GM19193 (cell line): ENCODE data around the gene THUMPD2.

Source experiments
- POLR2A ChIP-seq: IDR thresholded peaks from 4 replicates; pipeline ENCODE4 v1.6.1; 2011; ENCODE audit not compliant: insufficient read depth, insufficient read length; ENCODE audit errors: extremely low read depth

Gene THUMPD2, protein sequence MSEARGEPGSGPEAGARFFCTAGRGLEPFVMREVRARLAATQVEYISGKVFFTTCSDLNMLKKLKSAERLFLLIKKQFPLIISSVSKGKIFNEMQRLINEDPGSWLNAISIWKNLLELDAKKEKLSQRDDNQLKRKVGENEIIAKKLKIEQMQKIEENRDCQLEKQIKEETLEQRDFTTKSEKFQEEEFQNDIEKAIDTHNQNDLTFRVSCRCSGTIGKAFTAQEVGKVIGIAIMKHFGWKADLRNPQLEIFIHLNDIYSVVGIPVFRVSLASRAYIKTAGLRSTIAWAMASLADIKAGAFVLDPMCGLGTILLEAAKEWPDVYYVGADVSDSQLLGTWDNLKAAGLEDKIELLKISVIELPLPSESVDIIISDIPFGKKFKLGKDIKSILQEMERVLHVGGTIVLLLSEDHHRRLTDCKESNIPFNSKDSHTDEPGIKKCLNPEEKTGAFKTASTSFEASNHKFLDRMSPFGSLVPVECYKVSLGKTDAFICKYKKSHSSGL

DNA sequence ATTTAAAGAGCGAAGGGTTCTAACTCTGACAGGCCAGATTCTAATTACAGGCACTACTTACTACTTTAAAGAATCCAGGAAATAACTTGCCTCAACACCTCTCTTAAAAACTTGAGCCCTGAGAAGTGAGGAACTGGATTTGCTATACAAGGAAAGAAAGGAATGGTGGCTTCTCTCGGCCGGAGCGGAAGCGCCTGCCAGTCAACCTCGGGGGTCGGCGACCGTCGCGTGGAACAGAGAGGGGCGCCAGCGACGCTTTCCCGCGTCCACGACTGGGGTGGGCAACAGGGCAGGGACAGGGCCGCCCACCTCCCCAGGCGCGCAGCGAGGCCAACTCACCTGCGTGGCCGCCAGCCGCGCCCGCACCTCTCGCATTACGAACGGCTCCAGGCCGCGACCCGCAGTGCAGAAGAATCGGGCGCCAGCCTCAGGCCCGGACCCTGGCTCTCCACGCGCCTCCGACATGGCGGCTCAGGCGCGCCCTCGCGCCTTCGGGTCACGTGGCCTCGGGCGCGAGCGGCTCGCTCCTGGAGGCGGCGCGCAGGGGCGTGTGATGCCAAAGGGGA is at the start of gene THUMPD2:
Gene THUMPD2 (minus strand): TSS at position 484 of the 566 bp plus-strand sequence. CDS start 19 bp downstream, at position 465.
- peak; percentile 92 for TF ChIP-seq POLR2A

DNA sequence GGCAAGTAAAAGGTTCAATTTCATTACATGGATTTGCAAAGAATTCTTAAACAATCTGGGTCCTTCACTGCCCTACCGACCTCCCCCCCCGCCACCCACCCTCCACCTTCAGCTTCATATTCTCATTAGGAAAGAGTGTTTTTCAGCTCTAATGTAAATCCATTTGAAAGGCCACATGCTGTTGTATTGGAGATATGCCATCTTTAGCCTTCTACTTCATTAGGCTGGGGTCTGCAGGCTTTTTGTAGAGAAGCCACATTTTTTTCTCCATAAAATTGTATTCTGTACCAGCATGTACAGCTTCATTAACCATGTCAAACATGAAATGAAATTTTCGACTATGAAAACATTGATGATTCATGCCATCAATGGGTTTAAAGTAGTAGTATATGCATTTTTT is 42.8 kb upstream of the THUMPD2 start:
- TF ChIP-seq POLR2A: no peak

DNA sequence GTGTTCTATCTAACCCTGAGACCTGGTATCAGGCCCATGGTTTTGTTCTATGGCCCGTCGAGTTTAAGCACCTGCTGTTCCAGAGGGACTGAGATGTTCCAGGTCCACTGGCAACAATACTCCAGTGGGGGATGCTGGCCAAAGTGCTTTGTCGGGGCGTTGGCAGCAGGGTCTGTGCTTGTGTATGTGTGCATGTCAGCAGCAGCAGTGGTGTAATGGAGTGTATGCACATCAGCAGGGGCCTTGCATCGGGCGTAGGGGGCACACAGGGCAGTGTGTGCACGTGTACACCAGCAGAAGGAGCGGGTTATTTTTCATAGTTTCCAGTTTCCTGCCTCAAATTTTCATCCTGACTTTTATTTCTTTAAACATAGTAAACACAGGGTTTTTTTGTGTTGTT is 37.8 kb upstream of the THUMPD2 start:
- TF ChIP-seq POLR2A: no peak

DNA sequence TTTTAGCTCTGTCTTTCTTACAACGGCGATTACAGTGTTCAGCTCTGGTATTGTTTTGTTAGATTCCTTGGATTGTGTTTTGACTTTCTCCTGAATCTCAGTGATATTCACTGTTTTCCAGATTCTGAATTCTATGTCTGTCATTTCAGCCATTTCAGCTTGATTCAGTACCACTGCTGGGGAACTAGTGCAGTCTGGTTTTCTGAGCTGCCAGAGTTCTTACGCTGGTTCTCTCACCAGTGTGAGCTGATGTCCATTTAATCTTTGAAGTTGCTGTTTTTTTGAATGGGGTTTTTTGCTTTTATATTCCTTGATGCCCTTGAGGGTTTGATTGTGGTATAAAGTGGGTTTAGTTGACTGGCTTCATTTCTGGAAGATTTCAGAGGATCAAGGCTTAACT is 37.4 kb upstream of the THUMPD2 start:
- TF ChIP-seq POLR2A: no peak

DNA sequence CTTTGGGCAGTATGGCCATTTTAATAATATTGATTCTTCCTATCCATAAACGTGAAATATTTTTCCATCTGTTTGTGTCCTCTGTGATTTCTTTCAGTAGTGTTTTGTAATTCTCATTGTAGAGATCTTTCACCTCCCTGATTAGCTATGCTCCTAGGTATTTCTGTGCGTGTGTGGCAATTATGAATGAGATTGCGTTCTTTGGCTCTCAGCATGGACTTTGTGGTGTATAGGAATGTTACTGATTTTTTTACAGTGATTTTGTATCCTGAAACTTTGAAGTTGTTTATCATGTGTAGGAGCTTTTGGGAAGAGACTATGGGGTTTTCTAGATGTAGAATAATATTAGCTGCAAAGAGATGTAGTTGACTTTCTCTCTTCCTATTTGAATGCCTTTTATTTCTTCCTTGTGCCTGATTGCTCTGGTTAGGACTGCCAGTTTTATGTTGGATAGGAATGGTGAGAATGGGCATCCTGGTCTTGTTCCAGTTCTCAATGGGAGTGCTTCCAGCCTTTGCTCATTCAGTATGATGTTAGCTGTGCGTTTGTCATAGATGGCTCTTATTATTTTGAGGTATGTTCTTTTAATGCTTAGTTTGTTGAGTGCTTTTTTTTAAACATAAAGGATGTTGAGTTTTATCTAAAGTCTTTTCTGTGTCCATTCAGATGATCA is 27.0 kb upstream of the THUMPD2 start:
- TF ChIP-seq POLR2A: no peak

DNA sequence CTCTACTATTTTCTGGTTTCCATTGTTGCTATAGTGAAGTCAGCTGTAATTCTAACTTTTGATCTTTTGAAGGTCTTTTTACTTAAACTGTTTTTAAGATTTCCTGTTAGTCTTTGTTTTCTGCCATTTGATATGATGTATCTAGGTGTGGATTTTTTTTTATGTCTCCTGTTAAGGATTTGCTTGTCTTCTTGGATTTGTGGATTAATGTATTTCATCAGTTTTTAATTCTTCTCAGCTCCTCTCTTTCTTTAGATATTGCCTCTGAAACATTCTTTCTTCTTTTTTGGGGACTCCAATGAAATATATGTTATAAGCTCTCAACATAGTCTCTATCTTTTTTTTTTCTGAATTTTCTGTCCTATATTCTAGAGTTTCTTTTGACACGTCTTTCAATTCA is 24.8 kb upstream of the THUMPD2 start:
- no peak for TF ChIP-seq POLR2A

DNA sequence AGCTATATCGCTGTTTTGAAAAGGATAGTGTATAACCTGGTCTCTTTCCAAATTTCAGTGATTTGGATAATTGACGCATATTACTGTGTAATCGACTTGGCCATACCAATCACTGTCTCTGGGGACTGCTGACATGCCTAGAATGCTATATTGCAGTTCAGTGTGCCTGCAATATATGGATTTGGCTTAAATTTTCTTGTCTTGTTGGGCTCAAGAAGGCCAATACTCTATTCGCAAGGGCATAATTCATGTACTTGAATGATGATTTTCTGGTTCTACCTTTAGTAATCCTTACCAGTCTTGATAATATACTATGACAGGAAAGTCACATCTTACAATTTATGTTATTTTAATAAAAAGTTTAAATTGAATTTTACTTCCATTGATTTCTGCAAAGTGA is 21.7 kb upstream of the THUMPD2 start:
- no peak for TF ChIP-seq POLR2A

DNA sequence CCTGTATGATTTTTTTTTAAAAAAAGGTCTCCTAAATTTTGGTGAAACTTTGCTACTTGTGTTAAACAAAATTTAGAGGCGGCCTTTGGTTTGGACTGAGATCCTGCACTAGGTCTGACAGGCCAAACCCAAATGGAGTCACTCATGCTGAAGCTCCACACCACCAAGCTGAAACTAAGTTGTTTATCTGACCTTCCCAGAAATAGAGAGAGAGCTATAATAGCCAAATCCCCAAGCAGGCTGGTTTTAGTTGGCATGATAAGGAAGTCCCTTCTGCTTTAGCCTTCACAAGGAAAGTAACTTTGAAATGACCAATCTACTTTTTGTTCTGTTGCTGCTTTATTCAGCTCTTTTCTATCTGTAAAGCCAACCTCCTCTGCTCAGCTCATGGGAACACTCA is 17.1 kb upstream of the THUMPD2 start:
- TF ChIP-seq POLR2A: no peak

DNA sequence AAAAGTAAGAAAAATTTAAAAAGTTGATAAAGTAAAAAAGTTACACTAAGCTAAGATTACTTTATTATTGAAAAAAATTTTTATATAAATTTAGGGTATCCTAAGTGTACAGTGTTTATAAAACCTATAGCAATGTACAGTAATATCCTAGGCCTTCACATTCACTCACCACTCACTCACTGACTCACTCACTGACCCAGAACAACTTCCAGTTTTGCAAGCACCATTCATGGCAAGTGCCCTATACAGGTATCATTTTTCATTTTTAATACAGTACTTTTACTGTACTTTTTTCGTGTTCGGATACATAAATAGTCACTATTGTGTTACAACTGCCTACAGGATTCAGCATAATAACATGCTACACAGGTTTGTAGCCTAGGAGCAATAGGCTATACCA is 8.9 kb upstream of the THUMPD2 start:
- no peak for TF ChIP-seq POLR2A

DNA sequence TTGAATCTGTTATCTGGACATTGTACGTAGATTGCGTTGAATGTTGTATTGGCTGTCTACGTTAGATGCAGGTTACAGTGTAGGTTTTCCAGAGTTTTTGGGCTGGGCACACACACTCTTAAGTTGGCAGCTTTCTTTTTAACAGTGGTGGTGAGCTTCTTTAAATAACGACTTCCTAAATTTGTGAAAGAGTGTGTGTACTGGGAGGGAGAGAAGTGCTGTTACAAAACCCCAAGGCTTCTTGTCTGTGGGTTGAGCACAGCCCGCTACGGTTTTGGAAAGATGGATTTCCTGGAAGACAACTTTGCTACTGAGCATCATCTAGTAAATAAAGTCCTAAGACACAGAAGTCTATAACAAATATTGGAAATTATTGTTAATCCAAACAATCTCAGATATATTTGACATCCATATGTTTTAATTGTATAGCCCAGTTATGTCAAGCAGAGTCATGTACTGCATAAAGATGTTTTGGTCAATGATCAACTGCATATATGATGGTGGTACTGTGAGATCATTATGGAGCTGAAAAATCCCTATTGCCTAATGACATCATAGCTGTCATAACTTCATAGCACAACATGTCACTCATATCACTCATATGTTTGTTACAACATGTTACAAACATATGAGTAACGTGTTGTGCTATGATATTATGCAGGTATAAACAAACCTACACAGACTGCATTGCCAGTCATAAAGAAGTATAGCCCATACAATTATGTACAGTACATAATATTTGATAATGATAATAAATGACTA is 7.9 kb upstream of the THUMPD2 start:
- no peak for TF ChIP-seq POLR2A

DNA sequence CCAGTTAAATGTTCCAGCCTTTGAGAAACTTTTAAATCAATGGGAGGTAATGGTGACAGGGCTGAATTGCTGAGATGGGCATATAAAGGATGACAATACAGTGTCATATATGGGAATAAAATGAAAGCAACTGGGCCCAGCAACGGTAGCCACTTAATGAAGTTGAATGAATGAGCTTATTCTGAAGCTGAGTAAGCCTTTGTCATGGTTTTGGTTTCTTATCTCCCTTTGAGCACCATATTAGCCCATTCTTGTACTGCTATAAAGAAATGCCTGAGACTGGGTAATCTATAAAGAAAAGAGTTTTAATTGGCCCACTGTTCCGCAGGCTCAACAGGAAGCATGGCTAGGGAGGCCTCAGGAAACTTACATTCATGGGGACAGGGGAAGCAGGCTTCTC is 3.5 kb upstream of the THUMPD2 start:
- TF ChIP-seq POLR2A: no peak

DNA sequence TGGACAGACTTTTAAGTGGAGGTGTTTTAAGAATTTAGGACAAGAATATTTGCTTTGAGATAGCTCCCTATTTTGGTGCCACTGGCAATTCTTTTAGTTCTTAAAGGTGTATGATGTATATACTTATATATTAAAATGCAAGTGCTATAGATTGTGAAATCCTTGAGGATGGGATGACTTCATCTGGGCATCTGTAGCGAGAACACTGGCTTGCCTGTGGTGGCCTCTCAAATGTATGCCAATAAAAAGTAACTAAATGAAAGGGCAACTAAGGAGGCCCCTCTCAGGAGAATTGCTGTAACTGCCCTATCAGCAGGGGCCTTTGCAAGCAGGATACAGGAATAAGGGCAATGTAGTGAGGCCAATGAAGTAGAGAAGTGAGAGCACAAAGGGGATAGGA is 2.6 kb upstream of the THUMPD2 start:
- no peak for TF ChIP-seq POLR2A

DNA sequence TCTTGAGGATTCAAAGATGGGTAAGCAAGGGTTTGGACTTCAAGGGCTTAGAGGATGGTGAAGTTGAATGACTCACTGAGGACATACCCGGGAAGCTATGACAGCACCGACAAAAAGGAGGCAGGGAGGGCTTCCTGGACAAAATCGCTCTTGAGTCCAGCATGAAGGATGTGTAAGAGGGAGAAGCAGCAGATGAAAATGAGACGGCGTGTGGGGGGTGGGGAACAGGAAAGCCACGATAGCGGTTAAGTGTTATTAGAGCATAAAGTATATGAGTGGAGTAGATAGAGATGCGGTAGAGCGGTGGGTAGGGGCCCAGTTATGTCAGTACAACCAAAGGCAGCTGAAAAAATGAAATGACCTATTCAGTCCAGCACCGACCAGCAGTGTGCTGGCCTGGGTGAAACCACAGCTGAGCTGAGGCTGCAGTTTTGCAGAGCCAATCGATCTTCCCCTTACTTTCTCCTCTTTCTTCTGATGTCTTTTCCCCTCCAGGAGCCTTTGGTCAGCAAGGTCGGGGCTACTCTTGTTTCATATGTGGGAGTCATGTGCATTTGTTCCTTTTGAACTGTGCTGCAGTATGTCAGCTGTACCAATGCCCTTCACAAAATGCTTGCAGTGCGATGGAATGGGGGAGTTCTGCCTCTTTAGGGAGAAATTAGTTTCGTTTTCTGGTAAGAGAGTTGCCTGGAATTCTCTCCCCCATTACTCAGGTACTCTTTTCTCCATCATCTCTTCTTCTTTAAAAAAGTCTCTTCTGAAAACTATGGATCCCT is 2.0 kb upstream of the THUMPD2 start:
- no peak for TF ChIP-seq POLR2A

DNA sequence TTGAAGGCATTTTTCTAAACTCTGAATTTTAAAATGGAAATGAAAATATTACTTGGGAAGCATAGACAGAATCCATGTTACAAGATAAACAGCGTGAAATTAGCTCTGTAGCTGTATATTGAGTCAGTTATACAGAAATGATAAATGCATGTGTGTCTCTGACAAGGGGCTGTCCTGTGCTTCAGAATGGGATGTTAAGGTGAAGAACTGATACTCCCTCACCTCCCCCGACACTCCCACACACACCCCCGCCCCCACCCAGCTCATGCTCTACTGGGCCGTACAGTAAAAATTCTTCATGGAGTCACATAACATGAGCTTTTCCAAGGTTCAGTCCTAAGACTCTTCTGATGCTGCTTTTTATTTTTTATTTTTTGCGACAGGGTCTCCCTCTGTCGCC is 869 bp upstream of the THUMPD2 start:
- TF ChIP-seq POLR2A: no peak

DNA sequence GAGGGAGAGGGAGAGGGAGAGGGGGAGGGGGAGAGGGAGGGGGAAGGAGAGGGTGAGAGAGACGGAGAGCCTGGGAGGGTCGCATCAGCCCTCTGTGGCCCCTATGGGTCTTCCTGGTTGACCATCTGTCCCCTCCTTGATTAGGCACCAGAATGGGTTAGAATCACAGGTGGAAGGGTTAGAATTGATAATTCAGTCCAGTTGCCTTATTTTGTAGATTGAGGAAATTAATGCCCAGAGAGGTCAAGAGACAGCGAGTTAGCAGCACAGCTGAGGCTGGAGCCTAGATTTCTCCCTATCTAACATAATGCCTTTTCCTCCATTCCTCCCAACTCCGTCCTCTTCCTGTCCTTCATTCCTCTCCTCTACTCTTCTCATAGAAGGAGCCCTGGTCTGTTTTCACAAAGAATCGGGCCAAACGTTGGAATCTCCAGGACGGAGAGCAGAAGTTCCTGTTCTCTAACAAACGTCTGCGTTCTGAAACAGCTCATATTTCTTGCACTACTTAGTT is 338 bp upstream of the THUMPD2 start:
- no peak for TF ChIP-seq POLR2A

DNA sequence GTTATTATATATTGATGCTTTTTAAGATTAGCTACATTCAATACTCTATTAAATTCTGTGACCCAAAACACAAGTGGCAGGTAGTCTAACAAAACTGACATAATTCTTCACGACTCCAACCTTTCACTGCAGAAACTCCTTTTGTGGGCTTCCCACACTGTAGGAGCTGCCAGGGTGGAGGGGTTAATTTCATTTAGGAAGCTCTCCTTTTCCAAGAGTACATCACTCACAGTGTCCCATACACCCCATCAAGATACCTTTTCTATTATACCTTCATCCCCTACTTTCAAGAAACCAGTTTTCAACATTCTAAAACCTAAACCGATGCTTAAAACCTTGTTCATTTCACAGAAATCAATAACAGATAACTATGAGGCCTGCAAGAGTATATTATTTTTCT is 825 bp downstream of the THUMPD2 start:
- no peak for TF ChIP-seq POLR2A
